Stomach (tissue), 9 donors: ENCODE results near the gene C19orf81. TPM values are rescaled to one million over a fixed set of nuclear protein-coding genes. Genes with fewer than 3 reads are reported as not detected.
"Not testable (repeated sequence)": the region's sequence is repeated elsewhere in the genome, so short reads cannot be mapped to it uniquely, and the experiment has no call there.

Experiments used
- DNase-seq, 2 donors: peaks; one replicate each; pipeline versions ENCODE4 v3.0.0 to v3.0.0-alpha.2; 2013 to 2019
- H3K27ac ChIP-seq, 5 donors: fragments of 200-600 bp in 4 of 5; sonication (generic) in 4 of 5; one replicate each; pipeline ENCODE4 v1.5.1; 2013 to 2019; ENCODE audit warnings: mild to moderate bottlenecking in 1 of 5, moderate library complexity in 1 of 5
- H3K27me3 ChIP-seq, 3 donors: fragments of 200-600 bp; sonication (generic); one replicate each; pipeline ENCODE4 v1.5.1; 2017 to 2019; ENCODE audit warnings: mixed run types in 1 of 3
- H3K36me3 ChIP-seq, 4 donors: fragments of 200-600 bp; sonication (generic); 1 replicate in 3 of 4; 2 replicates in 1 of 4; pipeline ENCODE4 v1.5.1; 2016 to 2019
- H3K4me1 ChIP-seq, 4 donors: fragments of 200-600 bp; sonication (generic); one replicate each; pipeline ENCODE4 v1.5.1; 2016 to 2019
- H3K4me3 ChIP-seq, 4 donors: fragments of 200-600 bp; sonication (generic) in 3 of 4; one replicate each; pipeline ENCODE4 v1.5.1; 2016 to 2019; ENCODE audit warnings: mild to moderate bottlenecking in 1 of 4
- H3K9me3 ChIP-seq, 4 donors: fragments of 200-600 bp; sonication (generic); one replicate each; pipeline ENCODE4 v1.5.1; 2016 to 2019
- EP300 ChIP-seq: sonication (generic); formaldehyde crosslinking; IDR thresholded peaks from one replicate; pipeline ENCODE4 v1.6.1; 2017; ENCODE audit warnings: antibody characterized with exemption
- POLR2A ChIP-seq, 4 donors: fragments of 450-650 bp; IDR thresholded peaks; one replicate each; pipeline ENCODE4 v1.6.1; 2016; ENCODE audit warnings: antibody characterized with exemption in 4 of 4, control low read depth in 2 of 4, mild to moderate bottlenecking in 1 of 4, moderate library complexity in 1 of 4
- POLR2AphosphoS5 ChIP-seq, 3 donors: sonication (generic); formaldehyde crosslinking; IDR thresholded peaks; one replicate each; pipeline ENCODE4 v1.6.1; 2016; ENCODE audit warnings: antibody characterized with exemption in 3 of 3
- WGBS, 5 donors: extraction: QIAGEN DNeasy Blood & Tissue Kit in 3 of 5; methylation state at CpG; one replicate each; pipeline versions ENCODE4 v1.1.5 to v1.1.7; 2013 to 2018; 5-methylcytosine and 5-hydroxymethylcytosine counted together
- intact Hi-C: fragments of 100-400 bp; cut with DNase I; formaldehyde crosslinking; loops from one replicate; pipeline ENCODE4 v1.15.1; 2023; ENCODE audit warnings: low total_unique reads
- polyA plus RNA-seq, 3 donors: library from polyadenylated mRNA; stranded (reverse); fragments of 200-250 nt; gene quantifications; one replicate each; pipeline ENCODE4 v1.2.3, GENCODE V29; 2013
- total RNA-seq, 5 donors: library from RNA; depleted of rRNA; stranded (reverse); fragments of >200 nt; gene quantifications; one replicate each; pipeline versions ENCODE4 v1.1.0 to v1.2.3, GENCODE V29; 2014 to 2016
- TF ChIP-seq, protein P1 (sequence below), 7 experiments: fragments of 450-650 bp in 4 of 7; fragments of 200-600 bp in 3 of 7; sonication (generic) in 3 of 7; IDR thresholded peaks; one replicate each; pipeline ENCODE4 v1.5.1; 2016 to 2019; ENCODE audit warnings: antibody characterized with exemption in 7 of 7, control low read depth in 2 of 7, mild to moderate bottlenecking in 1 of 7
- donor health status: healthy with polysubstance abuse.
- donor health status: Bipolar disorder and iron deficiency.
- donor health status: healthy.

The C19orf81 gene
- total and polyA plus RNA-seq, 8 donors: 2.3 TPM; not detected in 7

GRCh38 chr19:50618379-50618778, 30.9 kb upstream of the C19orf81 start:
- H3K4me3 ChIP-seq, H3K27me3 ChIP-seq, intact Hi-C loops, H3K27ac ChIP-seq, H3K4me1 ChIP-seq, H3K36me3 ChIP-seq, DNase-seq, H3K9me3 ChIP-seq: not testable (repeated sequence)
- 85 to 96% (median 92%) methylated on average over 4 of the region's 5 CpGs for WGBS, 5 donors

DNA sequence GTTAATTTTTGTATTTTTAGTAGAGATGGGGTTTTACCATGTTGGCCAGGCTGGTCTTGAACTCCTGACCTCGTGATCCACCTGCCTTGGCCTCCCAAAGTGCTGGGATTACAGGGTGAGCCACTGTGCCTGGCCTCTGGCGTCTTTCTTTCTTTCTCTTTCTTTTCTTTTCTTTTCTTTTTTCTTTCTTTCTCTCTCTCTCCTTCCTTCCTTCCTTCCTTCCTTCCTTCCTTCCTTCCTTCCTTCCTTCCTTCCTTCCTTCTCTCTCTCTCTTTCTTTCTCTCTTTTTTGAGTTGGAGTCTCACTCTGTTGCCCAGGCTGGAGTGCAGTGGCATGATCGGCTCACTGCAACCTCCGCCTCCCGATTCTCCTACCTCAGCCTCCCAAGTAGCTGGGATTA, 30.1 kb upstream of the C19orf81 start:
- H3K4me1 ChIP-seq, H3K27ac ChIP-seq, H3K27me3 ChIP-seq, DNase-seq, H3K36me3 ChIP-seq, H3K4me3 ChIP-seq, intact Hi-C loops, H3K9me3 ChIP-seq: not testable (repeated sequence)
- 75 to 82% (median 80%) methylated on average over 5 of the region's 5 CpGs for WGBS, 5 donors

DNA sequence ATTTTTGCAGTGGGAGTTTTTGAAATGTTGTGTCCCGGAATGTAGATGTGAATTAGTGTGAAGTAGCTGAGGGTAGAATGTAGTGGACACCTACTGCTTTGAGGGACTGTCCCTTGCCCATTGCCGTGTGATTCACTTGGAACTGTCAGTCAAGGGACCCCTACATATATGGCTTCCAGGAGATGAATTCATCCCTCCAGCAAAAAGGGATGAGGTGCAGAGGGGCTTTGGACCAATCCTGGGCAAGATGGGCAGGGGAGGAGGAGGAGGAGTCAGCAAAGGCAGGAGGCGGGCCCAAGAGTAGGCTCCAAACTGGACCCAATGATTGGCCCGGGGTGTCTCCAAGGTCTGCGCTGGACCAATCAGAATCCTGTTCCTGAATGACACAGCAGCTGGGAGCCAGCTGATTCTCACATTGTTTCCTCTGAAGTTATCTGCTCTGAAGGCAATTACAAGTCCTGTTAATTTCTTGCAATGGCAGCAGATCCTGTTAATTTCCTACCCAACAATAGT, 28.8 kb upstream of the C19orf81 start:
- H3K27me3 ChIP-seq, DNase-seq, H3K4me1 ChIP-seq, H3K9me3 ChIP-seq, H3K4me3 ChIP-seq, H3K27ac ChIP-seq, H3K36me3 ChIP-seq, intact Hi-C loops: not testable (repeated sequence)
- WGBS, 5 donors: 78 to 94% (median 86%) methylated on average over 2 to 3 of the region's 5 CpGs

DNA sequence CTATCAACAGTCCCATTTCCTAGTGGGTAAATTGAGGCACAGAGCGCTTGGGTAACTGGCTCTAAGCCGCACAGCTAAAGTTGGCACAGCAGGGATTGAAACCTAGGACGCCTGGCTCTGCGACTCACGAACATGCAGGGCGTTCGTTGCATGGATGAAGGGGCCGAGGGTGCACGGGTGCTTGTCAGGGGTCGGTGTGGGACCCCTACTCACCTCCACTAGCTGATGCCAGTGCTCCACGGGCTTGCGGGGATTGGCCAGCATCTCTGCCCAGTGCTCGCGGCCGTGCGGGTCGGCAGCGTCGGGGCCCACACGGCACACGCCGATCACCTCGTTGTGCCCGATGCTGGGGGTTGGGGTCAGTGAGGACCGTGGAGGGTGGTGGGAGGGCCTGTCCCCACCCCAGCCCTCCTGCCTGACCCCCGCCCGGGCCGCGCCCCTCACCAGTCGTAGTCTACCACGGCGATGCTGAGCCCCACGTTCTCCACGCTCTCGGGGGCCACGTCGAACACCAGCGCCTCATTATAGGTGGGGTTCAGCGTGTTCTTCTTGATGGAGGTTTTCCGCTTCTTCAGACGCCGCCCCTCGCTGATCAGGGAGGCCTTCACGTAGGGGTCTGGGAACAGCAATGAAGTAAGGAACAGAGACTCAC, 24.2 kb upstream of the C19orf81 start:
- intact Hi-C loops: no loop called here
- TF ChIP-seq, protein P1, sequence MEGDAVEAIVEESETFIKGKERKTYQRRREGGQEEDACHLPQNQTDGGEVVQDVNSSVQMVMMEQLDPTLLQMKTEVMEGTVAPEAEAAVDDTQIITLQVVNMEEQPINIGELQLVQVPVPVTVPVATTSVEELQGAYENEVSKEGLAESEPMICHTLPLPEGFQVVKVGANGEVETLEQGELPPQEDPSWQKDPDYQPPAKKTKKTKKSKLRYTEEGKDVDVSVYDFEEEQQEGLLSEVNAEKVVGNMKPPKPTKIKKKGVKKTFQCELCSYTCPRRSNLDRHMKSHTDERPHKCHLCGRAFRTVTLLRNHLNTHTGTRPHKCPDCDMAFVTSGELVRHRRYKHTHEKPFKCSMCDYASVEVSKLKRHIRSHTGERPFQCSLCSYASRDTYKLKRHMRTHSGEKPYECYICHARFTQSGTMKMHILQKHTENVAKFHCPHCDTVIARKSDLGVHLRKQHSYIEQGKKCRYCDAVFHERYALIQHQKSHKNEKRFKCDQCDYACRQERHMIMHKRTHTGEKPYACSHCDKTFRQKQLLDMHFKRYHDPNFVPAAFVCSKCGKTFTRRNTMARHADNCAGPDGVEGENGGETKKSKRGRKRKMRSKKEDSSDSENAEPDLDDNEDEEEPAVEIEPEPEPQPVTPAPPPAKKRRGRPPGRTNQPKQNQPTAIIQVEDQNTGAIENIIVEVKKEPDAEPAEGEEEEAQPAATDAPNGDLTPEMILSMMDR (IDR thresholded peaks at IDR 0.05): no peak
- no peak for TF ChIP-seq EP300
- no peak for TF ChIP-seq POLR2AphosphoS5 (IDR thresholded peaks at IDR 0.05)
- TF ChIP-seq POLR2A (IDR thresholded peaks at IDR 0.05): no peak
- DNase-seq: no peak
- H3K9me3 ChIP-seq: no peaks in the 10 kb centered on the region
- H3K27ac ChIP-seq: no peak overlapping the region
- H3K4me3 ChIP-seq: no peak overlapping the region
- H3K4me1 ChIP-seq: no peaks in the 10 kb centered on the region
- H3K36me3 ChIP-seq: no peaks in the 10 kb centered on the region
- peaks cover 0 to 11% (median 5%) of the 10 kb centered on the region in 3 donors for H3K27me3 ChIP-seq
- 89 to 92% (median 89%) methylated on average over 35 to 44 of the region's 44 CpGs for WGBS, 5 donors

- Histone ChIP-seq H3K36me3 (no peaks in the 10 kb centered on the region), H3K9me3 (no peaks in the 10 kb centered on the region), H3K4me1 (no peaks in the 10 kb centered on the region), H3K27me3 (peaks cover 0 to 20% (median 5%) of the 10 kb centered on the region in 3 donors), H3K27ac (no peak overlapping the region), H3K4me3 (no peak overlapping the region)
- no peak for TF ChIP-seq POLR2AphosphoS5 (IDR thresholded peaks at IDR 0.05)
- no peak for TF ChIP-seq POLR2A (IDR thresholded peaks at IDR 0.05)
- TF ChIP-seq, protein P1 (IDR thresholded peaks at IDR 0.05): no peak
- TF ChIP-seq EP300: no peak
- intact Hi-C loops: no loop called here
- DNase-seq: no peak
- WGBS, 5 donors: 59 to 75% (median 68%) methylated on average over 4 of the region's 4 CpGs
Measured at GRCh38 chr19:50626011-50626410, 23.2 kb upstream of the C19orf81 start.

DNA sequence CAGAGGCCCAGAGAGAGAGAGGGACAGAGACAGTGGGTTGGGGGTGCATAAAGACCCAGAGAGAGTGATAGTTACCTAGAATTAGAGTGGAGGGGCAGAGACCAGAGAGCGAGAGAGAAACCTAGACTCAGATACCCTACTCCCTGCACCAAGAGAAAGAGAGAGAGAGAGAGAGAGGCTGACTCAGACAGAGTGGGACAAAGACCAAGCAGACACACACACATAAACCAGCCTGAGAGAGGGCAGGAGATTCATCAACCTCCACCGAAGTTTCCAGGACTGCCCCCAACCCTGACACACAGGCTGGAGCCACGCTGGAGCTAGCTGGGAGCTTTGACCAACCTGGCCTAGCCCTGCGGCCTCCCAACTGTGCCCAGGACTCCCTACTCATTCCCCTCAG, 22.4 kb upstream of the C19orf81 start:
- TF ChIP-seq, protein P1 (IDR thresholded peaks at IDR 0.05): no peak
- TF ChIP-seq POLR2A (IDR thresholded peaks at IDR 0.05) (no peak), EP300 (no peak), POLR2AphosphoS5 (IDR thresholded peaks at IDR 0.05) (no peak)
- WGBS, 5 donors: 58 to 73% (median 65%) methylated on average over 4 of the region's 4 CpGs
- Histone ChIP-seq H3K9me3 (no peaks in the 10 kb centered on the region), H3K36me3 (no peaks in the 10 kb centered on the region), H3K27ac (no peak overlapping the region), H3K27me3 (peaks cover 0 to 20% (median 5%) of the 10 kb centered on the region in 3 donors), H3K4me1 (no peaks in the 10 kb centered on the region), H3K4me3 (no peak overlapping the region)
- DNase-seq: no peak
- intact Hi-C loops: no loop called here
